ENCODE results near the gene VCAM1.

The VCAM1 gene, protein sequence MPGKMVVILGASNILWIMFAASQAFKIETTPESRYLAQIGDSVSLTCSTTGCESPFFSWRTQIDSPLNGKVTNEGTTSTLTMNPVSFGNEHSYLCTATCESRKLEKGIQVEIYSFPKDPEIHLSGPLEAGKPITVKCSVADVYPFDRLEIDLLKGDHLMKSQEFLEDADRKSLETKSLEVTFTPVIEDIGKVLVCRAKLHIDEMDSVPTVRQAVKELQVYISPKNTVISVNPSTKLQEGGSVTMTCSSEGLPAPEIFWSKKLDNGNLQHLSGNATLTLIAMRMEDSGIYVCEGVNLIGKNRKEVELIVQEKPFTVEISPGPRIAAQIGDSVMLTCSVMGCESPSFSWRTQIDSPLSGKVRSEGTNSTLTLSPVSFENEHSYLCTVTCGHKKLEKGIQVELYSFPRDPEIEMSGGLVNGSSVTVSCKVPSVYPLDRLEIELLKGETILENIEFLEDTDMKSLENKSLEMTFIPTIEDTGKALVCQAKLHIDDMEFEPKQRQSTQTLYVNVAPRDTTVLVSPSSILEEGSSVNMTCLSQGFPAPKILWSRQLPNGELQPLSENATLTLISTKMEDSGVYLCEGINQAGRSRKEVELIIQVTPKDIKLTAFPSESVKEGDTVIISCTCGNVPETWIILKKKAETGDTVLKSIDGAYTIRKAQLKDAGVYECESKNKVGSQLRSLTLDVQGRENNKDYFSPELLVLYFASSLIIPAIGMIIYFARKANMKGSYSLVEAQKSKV

DNA sequence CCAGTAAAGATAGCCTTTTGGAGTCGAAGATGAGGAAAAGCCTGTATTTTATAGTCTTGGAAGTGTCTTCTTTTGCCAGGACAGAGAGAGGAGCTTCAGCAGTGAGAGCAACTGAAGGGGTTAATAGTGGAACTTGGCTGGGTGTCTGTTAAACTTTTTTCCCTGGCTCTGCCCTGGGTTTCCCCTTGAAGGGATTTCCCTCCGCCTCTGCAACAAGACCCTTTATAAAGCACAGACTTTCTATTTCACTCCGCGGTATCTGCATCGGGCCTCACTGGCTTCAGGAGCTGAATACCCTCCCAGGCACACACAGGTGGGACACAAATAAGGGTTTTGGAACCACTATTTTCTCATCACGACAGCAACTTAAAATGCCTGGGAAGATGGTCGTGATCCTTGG is at the start of gene VCAM1:
Gene VCAM1 (plus strand): TSS at position 253 of the 400 bp plus-strand sequence. CDS start 119 bp downstream, at position 372.
- no peak for DNase-seq

GRCh38 chr1:100670083-100670482 is 49.5 kb upstream of the VCAM1 start:
- DNase-seq = no peak

DNA sequence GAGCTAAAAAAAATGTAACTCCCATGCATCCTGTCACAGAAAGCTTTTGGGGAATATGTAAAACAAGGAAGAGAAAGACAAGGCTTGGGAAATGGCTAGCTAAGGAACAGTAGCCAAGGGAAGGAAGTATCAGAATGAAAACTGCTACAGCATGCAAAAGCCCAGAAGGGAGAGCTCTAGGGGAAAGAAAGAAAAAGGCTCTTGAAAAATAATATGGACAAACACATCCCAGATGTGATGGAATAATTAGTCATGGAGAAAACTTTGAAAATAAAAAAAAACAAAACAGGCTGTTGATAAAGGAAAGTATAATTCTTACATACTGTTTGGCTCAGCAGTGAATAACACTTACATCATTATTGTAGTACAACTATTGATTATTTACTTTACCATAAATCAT is 47.9 kb upstream of the VCAM1 start:
- no peak for DNase-seq

DNA sequence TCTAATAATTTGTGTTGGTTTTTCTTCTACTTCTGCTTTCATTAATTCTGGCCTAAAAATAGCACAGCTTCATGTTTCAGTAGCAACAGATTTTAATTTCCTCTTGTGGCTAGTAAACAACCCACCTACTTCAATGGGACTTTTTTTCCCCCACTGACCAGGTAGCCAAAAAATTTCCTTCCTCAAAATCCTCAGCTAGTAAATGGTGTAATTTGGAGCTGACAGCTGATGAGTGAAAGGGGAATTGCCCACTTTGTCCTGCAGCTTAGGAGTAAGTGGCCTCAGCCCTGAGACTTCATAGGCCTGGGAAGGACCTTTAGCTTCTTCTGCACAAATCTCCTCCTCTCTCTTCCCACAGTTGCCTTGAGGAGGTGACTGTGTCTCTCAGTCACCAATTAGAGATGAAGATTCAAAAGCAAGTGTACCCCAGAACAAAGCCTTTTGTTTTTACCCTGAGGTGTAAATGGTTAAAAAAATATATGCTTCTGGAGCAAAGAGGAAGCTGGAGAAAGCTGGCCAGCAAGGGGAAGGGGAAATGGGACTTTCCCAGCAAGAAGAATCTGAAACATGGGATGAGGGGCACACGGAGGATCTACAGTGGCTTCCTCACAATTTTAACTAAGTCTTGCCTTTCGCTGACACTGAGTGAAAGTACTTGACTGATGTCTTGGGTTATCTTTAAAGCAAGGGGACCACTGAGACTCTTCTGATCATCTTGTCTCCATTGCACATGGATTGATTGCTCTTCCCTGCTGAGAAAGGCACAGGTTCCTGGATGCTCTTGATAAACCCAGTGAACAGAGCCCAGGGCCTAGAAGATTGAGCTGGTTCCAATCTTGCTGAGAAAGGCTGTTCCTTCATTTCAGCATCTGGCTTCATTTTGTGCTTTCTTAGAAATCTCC is 35.8 kb upstream of the VCAM1 start:
- DNase-seq = no peak

- no peak for DNase-seq
Measured at GRCh38 chr1:100699744-100700143, 19.8 kb upstream of the VCAM1 start.

- no peak for DNase-seq
Measured at GRCh38 chr1:100700586-100700985, 19.0 kb upstream of the VCAM1 start.

DNA sequence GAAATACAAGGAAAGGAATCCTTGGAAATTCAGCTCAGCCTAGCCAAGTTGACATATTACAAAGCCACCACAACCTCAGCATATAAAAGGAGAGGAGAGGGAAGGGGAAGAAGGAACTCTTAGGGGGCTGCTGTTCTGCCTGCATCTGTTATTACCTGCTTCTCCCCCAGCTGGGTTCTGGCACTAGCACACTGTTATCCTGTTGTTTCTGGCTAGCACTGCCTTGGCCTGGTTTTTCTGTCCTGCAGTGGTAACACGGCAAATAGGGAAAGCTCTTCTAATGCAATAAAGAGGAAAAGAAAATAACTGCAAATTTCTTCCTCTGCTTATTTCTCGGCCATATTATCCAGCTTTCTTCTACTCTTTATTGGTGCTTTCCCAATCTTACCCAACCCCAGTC is 16.5 kb upstream of the VCAM1 start:
- DNase-seq = no peak

GRCh38 chr1:100703716-100704115 is 15.8 kb upstream of the VCAM1 start:
- DNase-seq = no peak

- no peak for DNase-seq
Measured at GRCh38 chr1:100704473-100704872, 15.1 kb upstream of the VCAM1 start.

DNA sequence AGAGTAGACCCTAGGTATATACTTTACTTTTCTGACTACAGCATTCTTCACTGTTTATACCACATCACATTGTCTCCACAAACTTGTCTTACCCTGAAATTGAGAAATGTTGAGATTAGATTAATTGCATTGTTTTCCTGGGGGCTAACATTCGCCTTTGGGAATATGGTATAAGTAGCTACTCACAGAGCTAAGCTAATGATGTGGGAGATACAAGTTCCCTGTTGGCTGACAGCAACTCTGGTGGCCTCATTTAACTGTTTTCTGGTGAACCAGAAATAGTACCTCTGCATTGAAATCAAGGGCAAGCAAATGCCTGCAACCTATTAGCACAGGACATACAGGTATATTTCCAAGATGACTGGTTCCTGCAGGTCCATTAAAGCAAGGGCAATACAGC is 13.2 kb upstream of the VCAM1 start:
- no peak for DNase-seq

DNA sequence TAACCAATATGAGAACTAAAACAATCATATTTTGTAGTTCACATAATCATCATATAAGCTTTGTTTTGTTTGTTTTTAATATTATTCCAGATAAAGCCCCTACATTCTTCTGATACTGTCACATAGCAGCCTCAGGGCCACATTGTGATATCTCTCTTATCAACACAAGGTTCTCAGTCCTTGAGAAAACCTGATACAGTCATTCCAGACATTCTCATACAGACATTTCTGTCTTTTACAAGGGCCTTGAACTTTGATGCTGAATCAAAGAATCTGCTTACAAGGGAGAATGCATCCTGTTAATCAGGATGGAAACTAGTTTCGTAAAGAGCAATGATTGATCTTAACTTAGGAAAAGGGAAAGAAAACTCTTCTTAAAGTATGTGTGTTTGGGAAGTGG is 12.7 kb upstream of the VCAM1 start:
- DNase-seq = no peak

DNA sequence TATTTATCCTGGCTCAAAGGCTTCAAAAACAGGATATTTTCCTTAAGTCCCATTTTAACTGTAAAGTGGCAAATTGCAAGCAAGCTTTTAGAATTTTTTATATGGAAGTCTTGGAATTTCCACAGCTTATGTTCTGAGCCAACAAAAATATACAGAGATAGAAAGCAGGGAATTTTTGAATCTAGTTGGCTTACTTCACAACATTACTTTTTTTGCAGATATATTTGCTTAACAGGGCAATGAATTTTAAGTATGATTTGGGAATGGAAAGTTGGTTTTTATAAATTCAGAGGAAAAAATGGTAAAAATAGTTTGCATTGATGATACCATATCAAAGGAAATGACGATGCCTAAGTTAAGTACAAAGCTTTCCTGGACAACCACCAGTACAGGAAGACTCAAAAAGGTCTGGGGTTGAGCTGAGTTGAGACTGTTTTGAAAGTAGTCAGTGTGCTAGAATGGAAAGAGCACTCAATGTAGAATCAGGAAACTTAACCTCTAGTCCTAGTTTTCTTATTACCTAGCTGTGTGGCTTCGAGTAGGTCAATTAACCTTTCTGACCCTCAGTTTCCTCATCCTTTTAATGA is 11.0 kb upstream of the VCAM1 start:
- DNase-seq = no peak

- no peak for DNase-seq
Measured at GRCh38 chr1:100710906-100711682, 8.4 kb upstream of the VCAM1 start.

DNA sequence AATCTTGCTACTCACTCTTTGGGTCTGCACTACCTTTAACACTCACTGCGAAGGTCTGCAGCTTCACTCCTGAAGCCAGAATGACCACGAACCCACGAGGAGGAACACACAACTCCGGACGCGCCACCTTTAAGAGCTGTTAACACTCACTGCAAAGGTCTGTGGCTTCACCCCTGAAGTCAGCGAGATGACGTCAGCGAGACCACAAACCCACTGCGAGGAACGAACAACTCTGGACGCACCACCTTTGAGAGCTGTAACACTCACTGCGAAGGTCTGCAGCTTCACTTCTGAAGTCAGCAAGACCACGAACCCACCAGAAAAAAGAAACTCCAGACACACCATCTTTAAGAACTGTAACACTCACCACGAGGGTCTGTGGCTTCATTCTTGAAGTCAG is 6.5 kb upstream of the VCAM1 start:
- DNase-seq = peak; percentile 42

DNA sequence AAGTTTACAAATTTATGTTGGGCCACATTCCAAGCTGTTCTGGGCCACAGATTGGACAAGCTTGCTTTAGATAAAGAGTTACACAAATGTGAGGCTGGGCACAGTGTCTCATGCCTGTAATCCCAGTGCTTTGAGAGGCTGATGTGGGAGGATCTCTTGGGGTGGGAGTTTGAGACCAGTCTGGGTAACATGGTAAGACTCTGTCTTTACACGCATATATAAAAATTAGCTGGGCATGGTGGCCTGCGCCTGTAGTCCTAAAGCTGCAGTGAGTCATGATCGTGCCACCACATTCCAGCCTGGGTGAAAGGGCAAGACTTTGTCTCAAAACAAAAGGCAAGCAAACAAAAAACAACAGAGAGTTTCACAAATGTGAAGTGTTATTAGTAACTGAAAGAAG is 5.9 kb upstream of the VCAM1 start:
- DNase-seq = no peak

DNA sequence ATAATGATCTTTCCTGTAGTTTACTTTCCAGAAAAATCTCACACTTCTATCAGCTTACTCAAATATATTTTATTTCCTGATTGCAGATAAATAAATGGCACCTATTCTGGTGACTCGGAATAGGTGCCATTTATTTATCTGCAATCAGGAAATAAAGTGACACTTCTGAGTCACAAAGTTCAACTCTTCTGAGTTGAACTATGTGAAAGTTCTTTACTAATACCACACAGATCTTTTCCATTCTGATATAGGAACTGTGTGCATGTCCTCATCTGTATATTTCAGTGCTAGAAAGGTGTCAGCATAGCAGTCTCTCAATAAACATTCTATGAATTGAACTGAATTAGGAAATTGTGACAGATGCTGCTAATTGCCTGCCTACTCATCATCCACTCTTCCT is 4.9 kb upstream of the VCAM1 start:
- DNase-seq = no peak

DNA sequence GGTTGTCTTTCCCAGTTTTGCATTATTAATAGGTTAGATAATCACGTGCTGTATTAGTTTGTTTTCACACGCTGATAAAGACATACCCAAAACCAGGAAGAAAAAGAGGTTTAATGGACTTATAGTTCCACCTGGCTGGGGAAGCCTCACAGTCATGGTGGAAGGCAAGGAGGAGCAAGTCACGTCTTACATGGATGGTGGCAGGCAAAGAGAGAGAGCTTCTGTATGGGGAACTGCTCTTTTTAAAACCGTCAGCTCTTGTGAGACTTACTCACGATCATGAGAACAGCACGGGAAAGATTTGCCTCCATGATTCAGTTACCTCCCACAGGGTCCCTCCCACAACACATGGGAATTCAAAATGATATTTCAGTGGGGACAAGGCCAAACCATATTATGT is 2.3 kb upstream of the VCAM1 start:
- no peak for DNase-seq

DNA sequence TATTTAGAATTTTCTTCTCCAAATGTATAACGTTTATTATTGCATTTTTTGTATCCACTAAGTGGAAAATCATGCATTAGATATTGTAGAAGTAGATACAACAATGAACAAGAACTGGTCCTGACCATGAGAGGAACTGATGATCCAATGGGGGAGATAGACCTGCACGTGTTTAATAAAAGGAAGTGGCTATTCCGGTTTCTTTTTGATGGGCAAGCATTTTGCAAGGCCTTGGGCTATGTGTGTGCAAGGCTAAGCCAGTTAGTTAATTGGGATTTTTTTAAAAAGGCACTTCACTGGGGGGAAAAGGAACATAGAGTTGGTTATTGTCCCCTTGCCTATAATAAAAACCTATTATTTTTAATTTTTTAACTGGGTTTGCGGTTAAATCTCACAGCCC is 961 bp upstream of the VCAM1 start:
- no peak for DNase-seq

GRCh38 chr1:100720101-100720500 is 559 bp downstream of the VCAM1 start:
- DNase-seq = no peak

GRCh38 chr1:100720751-100721150 is 1.2 kb downstream of the VCAM1 start:
- no peak for DNase-seq

DNA sequence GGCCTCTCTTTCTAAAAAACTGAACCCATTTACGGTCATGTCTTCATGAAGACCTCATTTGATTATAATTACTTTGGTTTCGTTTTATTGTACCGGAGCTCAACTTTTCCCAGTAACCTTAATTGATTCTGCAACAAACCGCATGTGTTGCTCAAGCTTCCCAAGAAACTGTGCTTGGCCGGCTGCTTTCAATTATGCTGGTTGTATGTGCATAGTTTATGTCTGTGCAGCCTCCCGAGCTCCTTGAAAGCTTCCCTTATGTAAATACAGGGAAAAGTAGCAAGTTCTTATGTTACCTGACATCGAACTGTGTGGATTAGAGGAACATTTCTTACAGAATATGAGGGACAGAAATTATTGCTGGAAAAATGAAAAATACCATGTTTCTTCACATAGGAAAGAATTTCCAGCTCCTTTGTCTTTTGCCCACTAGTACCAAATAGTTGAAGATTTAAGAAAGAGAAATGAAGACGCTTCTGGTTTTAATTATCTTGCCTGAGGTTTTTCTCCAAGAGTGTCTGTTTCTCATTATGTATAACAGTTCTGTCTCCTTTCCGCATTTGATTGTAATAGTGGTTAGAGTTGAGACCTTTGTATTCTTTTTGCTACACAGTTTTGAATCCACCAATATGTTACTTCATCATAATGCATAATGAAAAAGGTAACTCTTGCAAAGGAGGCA is 2.1 kb downstream of the VCAM1 start:
- no peak for DNase-seq

GRCh38 chr1:100722221-100722620 is 2.7 kb downstream of the VCAM1 start:
- DNase-seq = no peak

All from GDM1 (cell line).